GM21367 (cell line): Measurements from ENCODE around the gene ELMO1.

Experiments used
- ATAC-seq: cut with Tn5 transposase; IDR thresholded peaks from one replicate; pipeline ENCODE4 v1.9.1; 2021; ENCODE audit not compliant: unreplicated experiment

Gene ELMO1

GRCh38 chr7:37074370-37074769 lies 374.3 kb downstream of the ELMO1 start:
- no peak for ATAC-seq

- no peak for ATAC-seq
Measured at GRCh38 chr7:37071124-37071523, 377.5 kb downstream of the ELMO1 start.

- ATAC-seq = no peak
Measured at GRCh38 chr7:37070471-37070870, 378.2 kb downstream of the ELMO1 start.

GRCh38 chr7:37070031-37070430 lies 378.6 kb downstream of the ELMO1 start:
- no peak for ATAC-seq

GRCh38 chr7:37069336-37069735 lies 379.3 kb downstream of the ELMO1 start:
- no peak for ATAC-seq

GRCh38 chr7:37068902-37069301 lies 379.8 kb downstream of the ELMO1 start:
- no peak for ATAC-seq

GRCh38 chr7:37068038-37068437 lies 380.6 kb downstream of the ELMO1 start:
- no peak for ATAC-seq

- ATAC-seq = no peak
Measured at GRCh38 chr7:37065779-37066271, 382.8 kb downstream of the ELMO1 start.

- no peak for ATAC-seq
Measured at GRCh38 chr7:37062560-37062859, 386.2 kb downstream of the ELMO1 start.

- no peak for ATAC-seq
Measured at GRCh38 chr7:37061849-37062559, 386.7 kb downstream of the ELMO1 start.

GRCh38 chr7:37056234-37056912 lies 392.3 kb downstream of the ELMO1 start:
- ATAC-seq = no peak

- no peak for ATAC-seq
Measured at GRCh38 chr7:37054624-37055241, 393.9 kb downstream of the ELMO1 start.

GRCh38 chr7:37052705-37053104 lies 396.0 kb downstream of the ELMO1 start:
- no peak for ATAC-seq

- ATAC-seq = no peak
Measured at GRCh38 chr7:37050801-37051200, 397.9 kb downstream of the ELMO1 start.

GRCh38 chr7:37048674-37049073 lies 400.0 kb downstream of the ELMO1 start:
- ATAC-seq = no peak

GRCh38 chr7:37047260-37047659 lies 401.4 kb downstream of the ELMO1 start:
- no peak for ATAC-seq

GRCh38 chr7:37046531-37047079 lies 402.1 kb downstream of the ELMO1 start:
- no peak for ATAC-seq

- ATAC-seq = no peak
Measured at GRCh38 chr7:37045681-37046179, 402.9 kb downstream of the ELMO1 start.

GRCh38 chr7:37041461-37041860 lies 407.2 kb downstream of the ELMO1 start:
- ATAC-seq = no peak

GRCh38 chr7:37040330-37040729 lies 408.3 kb downstream of the ELMO1 start:
- ATAC-seq = no peak

GRCh38 chr7:37039131-37039749 lies 409.4 kb downstream of the ELMO1 start:
- no peak for ATAC-seq
